H1 (cell line): ENCODE data around the gene JPH2. TPM values are rescaled to one million over a fixed set of nuclear protein-coding genes. Genes with fewer than 3 reads are reported as not detected.
A peak's percentile ranks its signal among the peaks of the same experiment; 100 is the strongest.

Experiments used
- CTCF ChIA-PET: fragments of 300-600 bp; sonication (Branson Sonifier 250); formaldehyde crosslinking; loops from one replicate; lab custom pipeline; 2021; ENCODE audit not compliant: partially characterized antibody; lab: Charles Lee
- POLR2A ChIA-PET: fragments of 300-600 bp; sonication (Branson Sonifier 250); formaldehyde crosslinking; loops from one replicate; lab custom pipeline; 2021; ENCODE audit warnings: inconsistent platforms; ENCODE audit not compliant: partially characterized antibody; lab: Charles Lee
- DNase-seq, 2 experiments: peaks; one replicate each; pipeline versions ENCODE4 v3.0.0 to v3.0.0-alpha.2; 2010 to 2022; ENCODE audit warnings: low spot score in 2 of 2, low read depth in 1 of 2, mixed read lengths in 1 of 2
- FAIRE-seq: peaks from 2 replicates; lab custom pipeline; 2011; peaks lifted over from hg19 to GRCh38; lab: Jason Lieb, UNC
- H2AFZ ChIP-seq: 2 replicates; pipeline ENCODE4 v1.8.1; 2012; ENCODE audit warnings: low read length, inconsistent platforms
- H2AK5ac ChIP-seq: 2 replicates; pipeline ENCODE4 v1.6.1; 2013; ENCODE audit warnings: low read depth, low read length
- H2BK120ac ChIP-seq: replicated peaks from 2 replicates; pipeline ENCODE3; 2013; ENCODE audit warnings: low read depth, low read length, inconsistent platforms
- H2BK12ac ChIP-seq: 2 replicates; pipeline ENCODE4 v1.6.1; 2013; ENCODE audit warnings: low read depth, low read length
- H2BK15ac ChIP-seq: 2 replicates; pipeline ENCODE4 v1.6.1; 2013; ENCODE audit warnings: low read length
- H2BK20ac ChIP-seq: 2 replicates; pipeline ENCODE4 v1.6.1; 2013; ENCODE audit warnings: low read length
- H2BK5ac ChIP-seq: 2 replicates; pipeline ENCODE4 v1.6.1; 2013; ENCODE audit warnings: low read depth, low read length
- H3K14ac ChIP-seq: 2 replicates; pipeline ENCODE4 v1.6.1; 2013; ENCODE audit warnings: inconsistent platforms; ENCODE audit not compliant: insufficient read length
- H3K18ac ChIP-seq: 2 replicates; pipeline ENCODE4 v1.6.1; 2013; ENCODE audit warnings: low read length; ENCODE audit errors: extremely low read depth
- H3K23ac ChIP-seq: 2 replicates; pipeline ENCODE4 v1.6.1; 2013; ENCODE audit warnings: inconsistent platforms; ENCODE audit not compliant: insufficient read length
- H3K23me2 ChIP-seq: 2 replicates; pipeline ENCODE4 v1.6.1; 2013; ENCODE audit warnings: low read depth, low read length
- H3K27ac ChIP-seq: 2 replicates; pipeline ENCODE4 v1.6.1; 2011; ENCODE audit warnings: low read depth, low read length, inconsistent platforms
- H3K27me3 ChIP-seq, 4 experiments: replicated peaks in 1 of 4; 1 replicate in 1 of 4; 2 replicates in 3 of 4; pipeline versions ENCODE4 v1.6.1 to v1.8.1; 2011 to 2013; ENCODE audit warnings: low read length in 3 of 4, mild to moderate bottlenecking in 3 of 4, inconsistent platforms in 2 of 4, mixed read lengths in 2 of 4, moderate library complexity in 1 of 4; ENCODE audit not compliant: control insufficient read depth in 3 of 4, insufficient read depth in 3 of 4; ENCODE audit errors: extremely low read depth in 1 of 4
- H3K36me3 ChIP-seq, 4 experiments: 2 replicates each; pipeline versions ENCODE4 v1.6.1 to v1.8.1; 2011 to 2013; ENCODE audit warnings: mild to moderate bottlenecking in 4 of 4, low read length in 3 of 4, moderate library complexity in 2 of 4, control low read depth in 1 of 4, inconsistent platforms in 1 of 4; ENCODE audit not compliant: insufficient read depth in 4 of 4, control insufficient read depth in 2 of 4
- H3K4ac ChIP-seq: replicated peaks from 2 replicates; pipeline ENCODE3; 2013; ENCODE audit warnings: low read length, low read depth, mixed read lengths, inconsistent platforms; ENCODE audit not compliant: insufficient read length
- H3K4me1 ChIP-seq, 4 experiments: replicated peaks in 1 of 4; 1 replicate in 1 of 4; 2 replicates in 3 of 4; pipeline versions ENCODE4 v1.6.1 to v1.8.1; 2011 to 2013; ENCODE audit warnings: low read length in 3 of 4, inconsistent platforms in 2 of 4, mixed read lengths in 1 of 4; ENCODE audit not compliant: insufficient read depth in 4 of 4, control insufficient read depth in 3 of 4
- H3K4me2 ChIP-seq, 2 experiments: 2 replicates each; pipeline versions ENCODE4 v1.6.1 to v1.8.1; 2011 to 2013; ENCODE audit warnings: low read depth in 2 of 2, low read length in 2 of 2, control low read depth in 1 of 2, inconsistent platforms in 1 of 2, mild to moderate bottlenecking in 1 of 2; ENCODE audit not compliant: insufficient read depth in 1 of 2
- H3K4me3 ChIP-seq, 4 experiments: fragments of 200-600, 300-600 bp in 1 of 4; sonication (generic), shearing (Covaris generic), sonication (Bioruptor Twin) in 1 of 4; 2 replicates each; pipeline versions ENCODE4 v1.5.1 to v1.8.1; 2011 to 2016; ENCODE audit warnings: low read length in 4 of 4, low read depth in 3 of 4, control low read depth in 2 of 4, inconsistent platforms in 2 of 4, mild to moderate bottlenecking in 2 of 4, mixed read lengths in 1 of 4, moderate library complexity in 1 of 4; ENCODE audit not compliant: insufficient read depth in 2 of 4; ENCODE audit errors: extremely low read depth in 1 of 4
- H3K56ac ChIP-seq: replicated peaks from 2 replicates; pipeline ENCODE3; 2013; ENCODE audit warnings: low read depth, mild to moderate bottlenecking, mixed read lengths, low read length, inconsistent platforms; ENCODE audit not compliant: insufficient read length
- H3K79me1 ChIP-seq: 2 replicates; pipeline ENCODE4 v1.6.1; 2013; ENCODE audit warnings: low read depth, low read length, control low read depth
- H3K79me2 ChIP-seq, 2 experiments: 2 replicates each; pipeline versions ENCODE4 v1.6.1 to v1.8.1; 2012 to 2013; ENCODE audit warnings: low read length in 2 of 2, mild to moderate bottlenecking in 2 of 2, inconsistent platforms in 1 of 2; ENCODE audit not compliant: insufficient read depth in 2 of 2, control insufficient read depth in 1 of 2
- H3K9ac ChIP-seq, 4 experiments: replicated peaks in 1 of 4; 1 replicate in 1 of 4; 2 replicates in 3 of 4; pipeline versions ENCODE4 v1.6.1 to v1.8.1; 2011 to 2013; ENCODE audit warnings: low read depth in 3 of 4, low read length in 3 of 4, control low read depth in 2 of 4, mild to moderate bottlenecking in 2 of 4, moderate library complexity in 2 of 4, inconsistent platforms in 1 of 4; ENCODE audit errors: extremely low read depth in 1 of 4
- H3K9me3 ChIP-seq, 2 experiments: 2 replicates each; pipeline versions ENCODE4 v1.6.1 to v1.8.1; 2012 to 2013; ENCODE audit warnings: mild to moderate bottlenecking in 2 of 2, moderate library complexity in 2 of 2, control low read depth in 1 of 2, inconsistent platforms in 1 of 2, low read depth in 1 of 2, low read length in 1 of 2, mixed read lengths in 1 of 2; ENCODE audit not compliant: insufficient read depth in 2 of 2
- H4K20me1 ChIP-seq, 2 experiments: replicated peaks in 1 of 2; 2 replicates each; pipeline versions ENCODE3 to v1.8.1; 2011 to 2013; ENCODE audit warnings: inconsistent platforms in 2 of 2, low read length in 2 of 2, mild to moderate bottlenecking in 1 of 2; ENCODE audit not compliant: insufficient read depth in 2 of 2, control insufficient read depth in 1 of 2
- H4K5ac ChIP-seq: 2 replicates; pipeline ENCODE4 v1.6.1; 2013; ENCODE audit warnings: low read length, low read depth, mixed read lengths, inconsistent platforms; ENCODE audit not compliant: insufficient read length
- H4K8ac ChIP-seq: 2 replicates; pipeline ENCODE4 v1.8.0; 2013; ENCODE audit warnings: mild to moderate bottlenecking, moderate library complexity, low read length, inconsistent platforms; ENCODE audit not compliant: insufficient read depth; ENCODE audit errors: extremely low read depth
- H4K91ac ChIP-seq: replicated peaks from 2 replicates; pipeline ENCODE3; 2013; ENCODE audit warnings: low read length, mixed read lengths, inconsistent platforms; ENCODE audit not compliant: insufficient read length
- CBX5 ChIP-seq: fragments of 300-800, 300-1000 bp; sonication (generic); IDR thresholded peaks from 2 replicates; pipeline ENCODE4 v1.7.1; 2016; ENCODE audit warnings: antibody characterized with exemption, low read length, low read depth
- CHD2 ChIP-seq: IDR thresholded peaks from 2 replicates; pipeline ENCODE4 v1.6.1; 2012; ENCODE audit warnings: low read length, improper control_type of control experiment
- GABPA ChIP-seq: IDR thresholded peaks from 2 replicates; pipeline ENCODE4 v1.6.1; 2011; ENCODE audit warnings: mild to moderate bottlenecking, low read length, moderate library complexity, borderline replicate concordance; ENCODE audit not compliant: insufficient read depth
- GTF2F1 ChIP-seq: IDR thresholded peaks from 2 replicates; pipeline ENCODE4 v1.6.1; 2012; ENCODE audit warnings: low read depth, low read length, improper control_type of control experiment, borderline replicate concordance
- MAFK ChIP-seq: IDR thresholded peaks from 2 replicates; pipeline ENCODE4 v1.6.1; 2012; ENCODE audit warnings: low read depth, mild to moderate bottlenecking, improper control_type of control experiment, low read length
- POLR2A ChIP-seq, 2 experiments: IDR thresholded peaks; 1 replicate in 1 of 2; 2 replicates in 1 of 2; pipeline ENCODE4 v1.6.1; 2011; ENCODE audit warnings: low read depth in 2 of 2, low read length in 2 of 2, mild to moderate bottlenecking in 2 of 2; ENCODE audit errors: control extremely low read depth in 1 of 2
- SAP30 ChIP-seq: fragments of 300-600 bp; sonication (generic); IDR thresholded peaks from 2 replicates; pipeline ENCODE4 v1.7.1; 2012; ENCODE audit warnings: low read length, moderate library complexity, mild to moderate bottlenecking, inconsistent platforms; ENCODE audit not compliant: insufficient read depth, insufficient replicate concordance
- SIN3A ChIP-seq, 2 experiments: IDR thresholded peaks in 1 of 2; conservative IDR thresholded peaks in 1 of 2; 2 replicates each; pipeline ENCODE4 v1.6.1; 2011 to 2012; ENCODE audit warnings: low read length in 2 of 2, improper control_type of control experiment in 1 of 2, low read depth in 1 of 2, mild to moderate bottlenecking in 1 of 2
- SIRT6 ChIP-seq: IDR thresholded peaks from one replicate; pipeline ENCODE4 v1.7.1; 2012; ENCODE audit warnings: low read length, inconsistent platforms
- SP1 ChIP-seq: IDR thresholded peaks from 2 replicates; pipeline ENCODE4 v1.6.1; 2011; ENCODE audit warnings: low read depth, low read length
- SP4 ChIP-seq: IDR thresholded peaks from 2 replicates; pipeline ENCODE4 v1.6.1; 2012; ENCODE audit warnings: low read length, inconsistent platforms
- WGBS, 2 experiments: shearing (Covaris generic) in 1 of 2; methylation state at CpG; one replicate each; pipeline versions ENCODE4 v1.1.6 to v1.1.7; 2013 to 2015; ENCODE audit warnings: low lambda C conversion rate in 2 of 2, mixed read lengths in 2 of 2, inconsistent platforms in 1 of 2, low coverage in 1 of 2, missing lambda C conversion rate in 1 of 2; ENCODE audit not compliant: insufficient replicate concordance in 2 of 2, insufficient coverage in 1 of 2, insufficient read length in 1 of 2; ENCODE audit errors: extremely low coverage in 1 of 2, missing lambda C conversion rate in 1 of 2; 5-methylcytosine and 5-hydroxymethylcytosine counted together
- polyA plus RNA-seq, 7 experiments: library from polyadenylated mRNA; depleted of rRNA in 3 of 7; stranded (reverse) in 5 of 7; unstranded in 2 of 7; fragments of >200 nt in 5 of 7; fragments of 200-250 nt in 2 of 7; gene quantifications; 1 replicate in 5 of 7; 2 replicates in 1 of 7; 4 replicates in 1 of 7; pipeline versions ENCODE4 v1.2.1 to v1.2.3, GENCODE V29; 2011 to 2013; ENCODE audit warnings: missing spikeins in 2 of 7, mixed read lengths in 2 of 7
- total RNA-seq: library from RNA; stranded (reverse); fragmentation: NEBNext Ultra II Directional; extraction: Animal tissue kit (Norgen Biotek cat#: 25700); gene quantifications from 2 replicates; pipeline ENCODE4 v1.2.1, GENCODE V29; 2021
- TF ChIP-seq, protein P1 (sequence below): IDR thresholded peaks from 2 replicates; pipeline ENCODE4 v1.6.1; 2011; ENCODE audit warnings: low read length, improper control_type of control experiment

JPH2 gene
- total and polyA plus RNA-seq, 2 of the 8 experiments (the other 6 are each of a cell fraction or from before 2014, with no cell fraction given): 0.59 to 1.3 TPM

DNA sequence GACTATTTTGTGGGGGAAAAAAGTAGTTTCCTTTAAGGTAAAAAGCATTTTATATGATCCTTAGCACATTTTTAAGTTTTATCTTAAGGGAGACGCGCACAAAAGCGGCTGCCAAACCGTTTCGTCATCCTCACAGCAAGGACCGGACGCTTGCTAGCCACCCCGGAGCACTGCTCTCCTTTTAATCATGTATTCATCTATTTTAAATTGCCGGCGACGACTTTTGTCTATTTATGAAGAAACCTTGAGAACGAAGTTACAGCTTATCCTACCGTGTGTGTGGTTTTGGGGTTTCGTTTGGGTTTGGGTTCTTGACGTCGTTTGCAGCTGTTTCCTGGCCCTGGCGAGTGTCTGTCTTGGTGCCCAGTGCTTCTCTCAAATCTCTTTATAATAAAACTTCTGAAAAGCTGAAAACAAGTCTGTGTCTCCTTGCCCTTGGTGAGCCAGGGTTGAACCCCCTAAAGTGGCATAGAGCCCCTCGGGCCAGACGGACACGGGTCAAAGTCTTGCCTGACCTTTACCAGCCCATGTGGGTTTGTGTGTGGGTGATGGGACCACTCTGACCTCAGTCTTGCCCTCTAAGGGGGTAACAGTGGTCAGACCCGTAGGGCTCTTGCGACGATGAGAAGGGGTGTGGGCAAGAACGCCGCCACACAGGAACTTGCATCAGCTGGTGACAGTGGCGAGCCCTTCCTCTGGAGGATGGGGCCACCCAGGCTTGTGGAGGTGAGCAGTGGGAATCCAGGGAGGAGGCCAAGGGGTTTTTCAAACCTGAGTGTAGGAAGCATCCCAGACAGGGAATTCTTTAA lies 117.6 kb downstream of the JPH2 start:
- H3K79me2 ChIP-seq: no peaks in the 10 kb centered on the region
- no peaks in the 10 kb centered on the region for H4K20me1 ChIP-seq
- no peak overlapping the region for H3K4me2 ChIP-seq
- no peak for FAIRE-seq
- H3K23me2 ChIP-seq: no peaks in the 10 kb centered on the region
- ChIA-PET CTCF (interaction anchor here (0.5 to 2.4 kb wide), 6 partner anchors 8 to 321 kb away, joined by 3 to 13 read pairs (median 3); no protein-coding TSS in a partner anchor), POLR2A (no interaction called here)
- no peak overlapping the region for H3K9ac ChIP-seq
- H3K79me1 ChIP-seq: no peaks in the 10 kb centered on the region
- no peak overlapping the region for H2AFZ ChIP-seq
- H3K4me1 ChIP-seq: peaks cover 0 to 7% (median 1%) of the 10 kb centered on the region in 4 experiments; a peak in 3 of 7 replicates
- WGBS, 2 experiments: 93% methylated on average over 23 of the region's 26 CpGs; no CpG with 5 or more reads in 1 of the 2 experiments
- no peak overlapping the region for H3K4ac ChIP-seq
- no peak overlapping the region for H2AK5ac ChIP-seq
- no peak overlapping the region for H4K5ac ChIP-seq
- peak in 1 of 2 experiments; percentile 22 for DNase-seq
- H2BK120ac ChIP-seq: no peak overlapping the region
- no peak overlapping the region for H3K14ac ChIP-seq
- no peaks in the 10 kb centered on the region for H3K36me3 ChIP-seq
- H2BK20ac ChIP-seq: no peak overlapping the region
- H3K27me3 ChIP-seq: no peaks in the 10 kb centered on the region; a peak in 1 of 7 replicates
- no peaks in the 10 kb centered on the region for H3K9me3 ChIP-seq
- no peak overlapping the region for H4K8ac ChIP-seq
- H3K23ac ChIP-seq: no peak overlapping the region
- H4K91ac ChIP-seq: no peak overlapping the region
- no peak overlapping the region for H2BK12ac ChIP-seq
- no peak overlapping the region for H3K4me3 ChIP-seq
- no peak overlapping the region for H2BK5ac ChIP-seq
- no peak overlapping the region for H2BK15ac ChIP-seq
- no peak overlapping the region for H3K18ac ChIP-seq
- H3K27ac ChIP-seq: no peak overlapping the region
- no peak overlapping the region for H3K56ac ChIP-seq
- TF ChIP-seq SP1 (no peak), SIN3A (conservative IDR thresholded peaks at IDR 0.05 in 1 of 2, IDR thresholded peaks at IDR 0.05 in 1 of 2; ENCODE audit: low read depth in 1 of 2, low read length in 2 of 2) (no peak), CHD2 (no peak), SAP30 (no peak), GABPA (no peak), MAFK (no peak), GTF2F1 (no peak), SP4 (no peak), POLR2A (IDR thresholded peaks at IDR 0.05; ENCODE audit: control extremely low read depth in 1 of 2, low read depth in 2 of 2, low read length in 2 of 2) (no peak), CBX5 (no peak), SIRT6 (no peak)
- TF ChIP-seq, protein P1, sequence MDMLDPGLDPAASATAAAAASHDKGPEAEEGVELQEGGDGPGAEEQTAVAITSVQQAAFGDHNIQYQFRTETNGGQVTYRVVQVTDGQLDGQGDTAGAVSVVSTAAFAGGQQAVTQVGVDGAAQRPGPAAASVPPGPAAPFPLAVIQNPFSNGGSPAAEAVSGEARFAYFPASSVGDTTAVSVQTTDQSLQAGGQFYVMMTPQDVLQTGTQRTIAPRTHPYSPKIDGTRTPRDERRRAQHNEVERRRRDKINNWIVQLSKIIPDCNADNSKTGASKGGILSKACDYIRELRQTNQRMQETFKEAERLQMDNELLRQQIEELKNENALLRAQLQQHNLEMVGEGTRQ: no peak
